IMR-90 (cell line): ENCODE results near the gene NDEL1. TPM values are rescaled to one million over a fixed set of nuclear protein-coding genes. Genes with fewer than 3 reads are reported as not detected.

ENCODE experiments used
- ATAC-seq: fragments of 200-7000 bp; cut with Tn5 transposase; 2 replicates; pipeline ENCODE4 v1.9.1; 2020; ENCODE audit warnings: low read depth, mild to moderate bottlenecking, moderate library complexity
- BruUV-seq: library from RNA; stranded (reverse); fragments of 400-500 nt; replicated peaks from 2 replicates; lab custom pipeline; 2021; lab: Mats Ljungman, UMichigan
- CTCF ChIA-PET: fragments of 300-600 bp; formaldehyde crosslinking; extraction: SDS; loops from one replicate; lab custom pipeline; 2021; ENCODE audit warnings: antibody characterized with exemption; lab: Yijun Ruan, JAX
- POLR2A ChIA-PET: fragments of 300-600 bp; sonication (Branson Sonifier 250); formaldehyde crosslinking; loops from one replicate; lab custom pipeline; 2022; ENCODE audit warnings: antibody characterized with exemption; ENCODE audit not compliant: unreplicated experiment; lab: Charles Lee
- DNase-seq: peaks from one replicate; pipeline ENCODE4 v3.0.0; 2013
- H2AFZ ChIP-seq: replicated peaks from 2 replicates; pipeline ENCODE3; 2013; ENCODE audit warnings: low read length, mild to moderate bottlenecking; ENCODE audit not compliant: poor library complexity
- H2AK5ac ChIP-seq: 2 replicates; pipeline ENCODE4 v1.6.1; 2013; ENCODE audit warnings: low read depth, low read length, inconsistent platforms
- H2AK9ac ChIP-seq: replicated peaks from 2 replicates; pipeline ENCODE3; 2013; ENCODE audit warnings: mild to moderate bottlenecking, low read depth, low read length, moderate library complexity; ENCODE audit not compliant: poor library complexity
- H2BK120ac ChIP-seq: 2 replicates; pipeline ENCODE4 v1.6.1; 2013; ENCODE audit warnings: low read depth, low read length, inconsistent platforms
- H2BK15ac ChIP-seq: 3 replicates; pipeline ENCODE4 v1.6.1; 2013; ENCODE audit warnings: low read depth, low read length, inconsistent platforms
- H2BK20ac ChIP-seq: 2 replicates; pipeline ENCODE4 v1.6.1; 2013; ENCODE audit warnings: low read depth, mild to moderate bottlenecking, inconsistent platforms, low read length, moderate library complexity
- H2BK5ac ChIP-seq: 2 replicates; pipeline ENCODE4 v1.6.1; 2013; ENCODE audit warnings: mild to moderate bottlenecking, low read depth, low read length, inconsistent platforms; ENCODE audit not compliant: poor library complexity, severe bottlenecking
- H3K14ac ChIP-seq: replicated peaks from 2 replicates; pipeline ENCODE4 v1.6.1; 2013; ENCODE audit warnings: low read depth, low read length, inconsistent platforms
- H3K18ac ChIP-seq: 2 replicates; pipeline ENCODE4 v1.6.1; 2013; ENCODE audit warnings: low read depth, low read length, control low read depth
- H3K23ac ChIP-seq: 2 replicates; pipeline ENCODE4 v1.6.1; 2013; ENCODE audit warnings: low read depth, low read length, inconsistent platforms
- H3K27ac ChIP-seq: 2 replicates; pipeline ENCODE4 v1.5.1; 2013; ENCODE audit warnings: mild to moderate bottlenecking, control low read depth, low read length; ENCODE audit not compliant: insufficient read depth
- H3K27me3 ChIP-seq: 2 replicates; pipeline ENCODE4 v1.6.1; 2013; ENCODE audit warnings: low read length; ENCODE audit not compliant: control insufficient read depth, insufficient read depth
- H3K36me3 ChIP-seq: 2 replicates; pipeline ENCODE4 v1.6.1; 2013; ENCODE audit warnings: low read length, mixed read lengths; ENCODE audit not compliant: control insufficient read depth, insufficient read depth
- H3K4ac ChIP-seq: 2 replicates; pipeline ENCODE4 v1.6.1; 2013; ENCODE audit warnings: low read depth, low read length, inconsistent platforms
- H3K4me1 ChIP-seq: 2 replicates; pipeline ENCODE4 v1.6.1; 2013; ENCODE audit warnings: low read length, mixed read lengths; ENCODE audit not compliant: control insufficient read depth, insufficient read depth
- H3K4me2 ChIP-seq: 2 replicates; pipeline ENCODE4 v1.6.1; 2013; ENCODE audit warnings: low read depth, mild to moderate bottlenecking, control low read depth, low read length, moderate library complexity
- H3K4me3 ChIP-seq: 2 replicates; pipeline ENCODE4 v1.5.1; 2013; ENCODE audit warnings: low read depth, mild to moderate bottlenecking, control low read depth, low read length, moderate library complexity; ENCODE audit not compliant: insufficient read depth
- H3K56ac ChIP-seq: 2 replicates; pipeline ENCODE4 v1.6.1; 2013; ENCODE audit warnings: low read length, inconsistent platforms; ENCODE audit not compliant: insufficient read depth; ENCODE audit errors: extremely low read depth
- H3K79me1 ChIP-seq, 2 experiments: 2 replicates each; pipeline ENCODE4 v1.6.1; 2013; ENCODE audit warnings: low read length in 2 of 2, inconsistent platforms in 1 of 2, low read depth in 1 of 2
- H3K9ac ChIP-seq: 2 replicates; pipeline ENCODE4 v1.6.1; 2013; ENCODE audit warnings: low read depth, low read length, control low read depth
- H3K9me1 ChIP-seq: 2 replicates; pipeline ENCODE4 v1.6.1; 2013; ENCODE audit warnings: low read length, inconsistent platforms; ENCODE audit not compliant: insufficient read depth
- H3K9me3 ChIP-seq: 2 replicates; pipeline ENCODE4 v1.6.1; 2013; ENCODE audit warnings: low read length; ENCODE audit not compliant: control insufficient read depth, insufficient read depth
- H4K20me1 ChIP-seq: 2 replicates; pipeline ENCODE4 v1.6.1; 2013; ENCODE audit warnings: low read length, inconsistent platforms; ENCODE audit not compliant: insufficient read depth
- H4K5ac ChIP-seq: 2 replicates; pipeline ENCODE4 v1.6.1; 2013; ENCODE audit warnings: mild to moderate bottlenecking, low read depth, low read length, control low read depth
- H4K8ac ChIP-seq, 2 experiments: 2 replicates each; pipeline ENCODE4 v1.6.1; 2013; ENCODE audit warnings: low read depth in 2 of 2, low read length in 2 of 2, control low read depth in 1 of 2, inconsistent platforms in 1 of 2
- H4K91ac ChIP-seq: 2 replicates; pipeline ENCODE4 v1.6.1; 2013; ENCODE audit warnings: low read depth, low read length, inconsistent platforms; ENCODE audit not compliant: insufficient read depth
- BHLHE40 ChIP-seq: fragments of 150-350 bp; IDR thresholded peaks from 2 replicates; pipeline ENCODE4 v1.6.1; 2016; ENCODE audit warnings: mild to moderate bottlenecking, low read depth, low read length
- CEBPB ChIP-seq: IDR thresholded peaks from 2 replicates; pipeline ENCODE4 v1.6.1; 2012; ENCODE audit warnings: low read depth, low read length, improper control_type of control experiment
- CHD1 ChIP-seq: IDR thresholded peaks from 2 replicates; pipeline ENCODE4 v1.6.1; 2012; ENCODE audit warnings: low read depth, low read length, improper control_type of control experiment
- FOS ChIP-seq: fragments of 150-350 bp; IDR thresholded peaks from 2 replicates; pipeline ENCODE4 v1.6.1; 2016; ENCODE audit warnings: low read depth, low read length
- MAFK ChIP-seq: IDR thresholded peaks from 2 replicates; pipeline ENCODE4 v1.6.1; 2012; ENCODE audit warnings: low read depth, low read length, improper control_type of control experiment
- MAZ ChIP-seq: IDR thresholded peaks from 2 replicates; pipeline ENCODE4 v1.6.1; 2012; ENCODE audit warnings: low read depth, mild to moderate bottlenecking, low read length, improper control_type of control experiment, moderate library complexity, borderline replicate concordance
- MXI1 ChIP-seq: IDR thresholded peaks from 2 replicates; pipeline ENCODE4 v1.6.1; 2012; ENCODE audit warnings: low read depth, mild to moderate bottlenecking, low read length, moderate library complexity, borderline replicate concordance
- NFE2L2 ChIP-seq: fragments of 150-350 bp; IDR thresholded peaks from 2 replicates; pipeline ENCODE4 v1.6.1; 2016; ENCODE audit warnings: low read depth, mild to moderate bottlenecking, low read length
- POLR2A ChIP-seq: IDR thresholded peaks from 2 replicates; pipeline ENCODE4 v1.6.1; 2012; ENCODE audit warnings: mild to moderate bottlenecking, low read depth, low read length
- RAD21 ChIP-seq: IDR thresholded peaks from 2 replicates; pipeline ENCODE4 v1.6.1; 2012; ENCODE audit warnings: low read length, improper control_type of control experiment
- RCOR1 ChIP-seq: IDR thresholded peaks from 2 replicates; pipeline ENCODE4 v1.6.1; 2012; ENCODE audit warnings: mild to moderate bottlenecking, low read length, improper control_type of control experiment; ENCODE audit not compliant: insufficient replicate concordance
- SMC3 ChIP-seq: fragments of 150-350 bp; IDR thresholded peaks from 2 replicates; pipeline ENCODE4 v1.6.1; 2016; ENCODE audit warnings: low read depth, mild to moderate bottlenecking, antibody characterized with exemption, low read length, moderate library complexity
- WGBS, 2 experiments: methylation state at CpG; one replicate each; pipeline versions ENCODE4 v1.1.5 to v1.1.7; 2013; ENCODE audit warnings: missing lambda C conversion rate in 2 of 2; ENCODE audit not compliant: insufficient read length in 1 of 2; ENCODE audit errors: extremely low coverage in 2 of 2; 5-methylcytosine and 5-hydroxymethylcytosine counted together
- dilution Hi-C: fragments of 300-500 bp; cut with HindIII; formaldehyde crosslinking; loops from one replicate; pipeline ENCODE4 v1.14.3; 2018; ENCODE audit warnings: low sequenced_read_pairs; ENCODE audit not compliant: unreplicated experiment
- in situ Hi-C: fragments of 300-500 bp; cut with MboI; formaldehyde crosslinking; loops from 3 replicates; pipeline ENCODE4 v1.14.3; 2019; ENCODE audit warnings: low sequenced_read_pairs, inconsistent platforms, mixed read lengths
- intact Hi-C: fragments of 100-400 bp; cut with micrococcal nuclease; formaldehyde crosslinking; loops from 2 replicates; pipeline ENCODE4 v1.10.0; 2022
- polyA plus RNA-seq, 3 experiments: library from polyadenylated mRNA; depleted of rRNA; stranded (reverse); fragments of >200 nt; gene quantifications; 2 replicates each; pipeline ENCODE4 v1.2.3, GENCODE V29; 2012; ENCODE audit warnings: low replicate concordance in 1 of 3
- total RNA-seq: library from RNA; depleted of rRNA; stranded (reverse); fragments of >200 nt; gene quantifications from 2 replicates; pipeline ENCODE4 v1.2.3, GENCODE V29; 2012
- TF ChIP-seq, protein P1 (sequence below): fragments of 150-350 bp; IDR thresholded peaks from 2 replicates; pipeline ENCODE4 v1.6.1; 2017; ENCODE audit warnings: mild to moderate bottlenecking, antibody characterized with exemption, low read length, low read depth
- TF ChIP-seq, protein P2 (sequence below): fragments of 150-350 bp; IDR thresholded peaks from 2 replicates; pipeline ENCODE4 v1.6.1; 2016; ENCODE audit warnings: low read depth, mild to moderate bottlenecking, low read length, moderate library complexity, borderline replicate concordance
- TF ChIP-seq, protein P3 (sequence below): conservative IDR thresholded peaks from 2 replicates; pipeline ENCODE4 v1.5.1; 2012; ENCODE audit warnings: mild to moderate bottlenecking, low read depth, low read length, improper control_type of control experiment

NDEL1 gene
- total and polyA plus RNA-seq, 2 of the 4 experiments (the other 2 are of a cell fraction): 28.9 to 95.6 TPM

DNA sequence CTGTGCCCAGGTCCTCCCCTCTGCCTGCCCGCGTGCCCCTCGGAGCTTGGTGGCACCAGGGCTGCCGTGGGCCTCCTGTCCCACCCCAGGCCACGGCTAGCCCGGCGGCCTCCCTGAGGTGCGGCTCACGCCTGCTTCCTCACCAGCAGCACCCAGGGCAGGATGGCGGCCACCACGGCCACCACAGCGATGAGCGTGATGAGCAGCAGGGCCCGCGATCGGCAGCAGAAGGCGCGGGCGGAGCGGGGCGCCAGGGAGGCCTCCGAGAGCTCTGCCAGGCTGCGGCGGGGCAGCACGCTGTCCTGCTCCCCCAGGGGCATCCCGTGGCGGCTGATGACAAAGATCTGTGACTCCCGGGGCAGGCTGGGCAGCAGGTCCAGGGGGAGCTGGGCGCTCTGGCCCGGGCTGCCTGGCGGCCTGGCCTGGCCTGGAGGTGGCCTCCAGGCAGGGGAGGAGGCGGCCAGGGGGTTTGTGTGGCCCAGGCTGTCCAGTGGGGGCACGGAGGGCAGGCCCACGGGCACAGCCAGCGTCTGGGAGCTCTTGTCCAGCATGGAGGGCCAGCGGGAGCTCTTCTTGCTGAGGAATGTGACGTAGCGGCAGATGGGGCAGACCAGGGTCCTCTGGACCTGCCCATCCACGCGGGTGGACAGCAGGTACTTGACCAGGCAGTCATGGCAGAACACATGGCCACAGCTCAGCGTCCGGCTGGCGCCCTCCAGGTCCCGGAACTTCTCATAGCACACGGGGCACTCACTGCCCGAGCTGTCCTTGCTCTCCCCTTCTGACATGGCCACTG lies 42.8 kb upstream of the NDEL1 start:
- Histone ChIP-seq H4K8ac (no peak overlapping the region), H2BK5ac (no peak overlapping the region), H3K23ac (no peak overlapping the region), H3K9me1 (no peaks in the 10 kb centered on the region), H3K4me3 (no peak overlapping the region), H2BK20ac (no peak overlapping the region), H2BK120ac (no peak overlapping the region), H3K79me1 (no peaks in the 10 kb centered on the region; a peak in 1 of 4 replicates), H2BK15ac (no peak overlapping the region), H3K36me3 (no peaks in the 10 kb centered on the region), H2AFZ (no peak overlapping the region), H4K91ac (no peak overlapping the region), H3K27ac (no peak overlapping the region), H4K5ac (no peak overlapping the region), H4K20me1 (no peaks in the 10 kb centered on the region), H3K9me3 (no peaks in the 10 kb centered on the region), H3K4me2 (no peak overlapping the region), H2AK9ac (no peak overlapping the region), H3K27me3 (peaks cover 20% of the 10 kb centered on the region), H3K14ac (no peak overlapping the region), H3K9ac (no peak overlapping the region), H2AK5ac (no peak overlapping the region; the same call in 1 of the 2 replicates), H3K4me1 (peaks cover 4% of the 10 kb centered on the region; the same call in 1 of the 2 replicates), H3K18ac (no peak overlapping the region), H3K4ac (no peak overlapping the region), H3K56ac (no peak overlapping the region)
- BruUV-seq: no TSS peak
- DNase-seq (no peak), ATAC-seq (no peak)
- POLR2A ChIA-PET: interaction anchor here (0.6 kb wide), 1 partner anchor 43 kb away, joined by 6 read pairs; the partner anchor contains the start of gene NDEL1
- in situ Hi-C loops: no loop called here
- TF ChIP-seq CHD1: no peak
- TF ChIP-seq SMC3: no peak
- no peak for TF ChIP-seq FOS
- TF ChIP-seq MAFK: no peak
- TF ChIP-seq, protein P1, sequence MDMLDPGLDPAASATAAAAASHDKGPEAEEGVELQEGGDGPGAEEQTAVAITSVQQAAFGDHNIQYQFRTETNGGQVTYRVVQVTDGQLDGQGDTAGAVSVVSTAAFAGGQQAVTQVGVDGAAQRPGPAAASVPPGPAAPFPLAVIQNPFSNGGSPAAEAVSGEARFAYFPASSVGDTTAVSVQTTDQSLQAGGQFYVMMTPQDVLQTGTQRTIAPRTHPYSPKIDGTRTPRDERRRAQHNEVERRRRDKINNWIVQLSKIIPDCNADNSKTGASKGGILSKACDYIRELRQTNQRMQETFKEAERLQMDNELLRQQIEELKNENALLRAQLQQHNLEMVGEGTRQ: no peak
- TF ChIP-seq, protein P2, sequence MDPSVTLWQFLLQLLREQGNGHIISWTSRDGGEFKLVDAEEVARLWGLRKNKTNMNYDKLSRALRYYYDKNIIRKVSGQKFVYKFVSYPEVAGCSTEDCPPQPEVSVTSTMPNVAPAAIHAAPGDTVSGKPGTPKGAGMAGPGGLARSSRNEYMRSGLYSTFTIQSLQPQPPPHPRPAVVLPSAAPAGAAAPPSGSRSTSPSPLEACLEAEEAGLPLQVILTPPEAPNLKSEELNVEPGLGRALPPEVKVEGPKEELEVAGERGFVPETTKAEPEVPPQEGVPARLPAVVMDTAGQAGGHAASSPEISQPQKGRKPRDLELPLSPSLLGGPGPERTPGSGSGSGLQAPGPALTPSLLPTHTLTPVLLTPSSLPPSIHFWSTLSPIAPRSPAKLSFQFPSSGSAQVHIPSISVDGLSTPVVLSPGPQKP: no peak
- no peak for TF ChIP-seq POLR2A
- TF ChIP-seq CEBPB: no peak
- no peak for TF ChIP-seq BHLHE40
- TF ChIP-seq, protein P3, sequence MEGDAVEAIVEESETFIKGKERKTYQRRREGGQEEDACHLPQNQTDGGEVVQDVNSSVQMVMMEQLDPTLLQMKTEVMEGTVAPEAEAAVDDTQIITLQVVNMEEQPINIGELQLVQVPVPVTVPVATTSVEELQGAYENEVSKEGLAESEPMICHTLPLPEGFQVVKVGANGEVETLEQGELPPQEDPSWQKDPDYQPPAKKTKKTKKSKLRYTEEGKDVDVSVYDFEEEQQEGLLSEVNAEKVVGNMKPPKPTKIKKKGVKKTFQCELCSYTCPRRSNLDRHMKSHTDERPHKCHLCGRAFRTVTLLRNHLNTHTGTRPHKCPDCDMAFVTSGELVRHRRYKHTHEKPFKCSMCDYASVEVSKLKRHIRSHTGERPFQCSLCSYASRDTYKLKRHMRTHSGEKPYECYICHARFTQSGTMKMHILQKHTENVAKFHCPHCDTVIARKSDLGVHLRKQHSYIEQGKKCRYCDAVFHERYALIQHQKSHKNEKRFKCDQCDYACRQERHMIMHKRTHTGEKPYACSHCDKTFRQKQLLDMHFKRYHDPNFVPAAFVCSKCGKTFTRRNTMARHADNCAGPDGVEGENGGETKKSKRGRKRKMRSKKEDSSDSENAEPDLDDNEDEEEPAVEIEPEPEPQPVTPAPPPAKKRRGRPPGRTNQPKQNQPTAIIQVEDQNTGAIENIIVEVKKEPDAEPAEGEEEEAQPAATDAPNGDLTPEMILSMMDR: no peak
- TF ChIP-seq NFE2L2: no peak
- TF ChIP-seq RCOR1: no peak
- TF ChIP-seq MXI1: no peak
- TF ChIP-seq RAD21: no peak
- TF ChIP-seq MAZ: no peak
- WGBS, 2 experiments: 80% methylated on average over 17 of the region's 46 CpGs; no CpG with 5 or more reads in 1 of the 2 experiments
- CTCF ChIA-PET: no interaction called here
- intact Hi-C loops: no loop called here
- dilution Hi-C loops: no loop called here
